Ureter (tissue), 1 donor: ENCODE results near the gene KY. TPM values are rescaled to one million over a fixed set of nuclear protein-coding genes. Genes with fewer than 3 reads are reported as not detected.

Source experiments
- DNase-seq: peaks from one replicate; pipeline ENCODE4 v3.0.0-alpha.2; 2020; ENCODE audit warnings: low spot score
- total RNA-seq: library from RNA; stranded (reverse); gene quantifications from one replicate; pipeline ENCODE4 v1.2.4, GENCODE V29; 2023
- donor health status: DM: yes; HTN: yes; CAD: no.

KY gene
- 2.0 TPM for total RNA-seq

- no peak for DNase-seq
Observed at GRCh38 chr3:134650431-134651346, at the start of gene KY. Gene KY, minus strand, starts transcription at chr3:134651022. Its CDS starts 62 bp downstream, at chr3:134650960.

GRCh38 chr3:134699721-134700120 lies 48.9 kb upstream of the KY start:
- no peak for DNase-seq

- DNase-seq, result no peak
Observed at GRCh38 chr3:134699141-134699711, 48.4 kb upstream of the KY start.

- no peak for DNase-seq
Observed at GRCh38 chr3:134697830-134698689, 47.2 kb upstream of the KY start.

GRCh38 chr3:134696155-134696554 lies 45.3 kb upstream of the KY start:
- DNase-seq, result no peak

- DNase-seq, result no peak
Observed at GRCh38 chr3:134694946-134695543, 44.2 kb upstream of the KY start.

GRCh38 chr3:134694466-134694865 lies 43.6 kb upstream of the KY start:
- no peak for DNase-seq

GRCh38 chr3:134693804-134694203 lies 43.0 kb upstream of the KY start:
- DNase-seq, result no peak

- no peak for DNase-seq
Observed at GRCh38 chr3:134693226-134693625, 42.4 kb upstream of the KY start.

GRCh38 chr3:134690226-134690625 lies 39.4 kb upstream of the KY start:
- no peak for DNase-seq

- DNase-seq, result no peak
Observed at GRCh38 chr3:134687642-134688041, 36.8 kb upstream of the KY start.

GRCh38 chr3:134685929-134686802 lies 35.3 kb upstream of the KY start:
- no peak for DNase-seq

- no peak for DNase-seq
Observed at GRCh38 chr3:134682196-134682880, 31.5 kb upstream of the KY start.

- no peak for DNase-seq
Observed at GRCh38 chr3:134681522-134681900, 30.7 kb upstream of the KY start.

GRCh38 chr3:134680796-134681521 lies 30.1 kb upstream of the KY start:
- DNase-seq, result no peak

- no peak for DNase-seq
Observed at GRCh38 chr3:134677987-134678308, 27.1 kb upstream of the KY start.

- no peak for DNase-seq
Observed at GRCh38 chr3:134677196-134677986, 26.6 kb upstream of the KY start.

GRCh38 chr3:134675726-134676256 lies 25.0 kb upstream of the KY start:
- DNase-seq, result no peak

- no peak for DNase-seq
Observed at GRCh38 chr3:134672571-134672970, 21.7 kb upstream of the KY start.
